ENCODE results near the gene RELN. TPM values are rescaled to one million over a fixed set of nuclear protein-coding genes. Genes with fewer than 3 reads are reported as not detected.

The RELN gene
- total RNA-seq, 1 experiment from 2014 or later, result 8.0 TPM

DNA sequence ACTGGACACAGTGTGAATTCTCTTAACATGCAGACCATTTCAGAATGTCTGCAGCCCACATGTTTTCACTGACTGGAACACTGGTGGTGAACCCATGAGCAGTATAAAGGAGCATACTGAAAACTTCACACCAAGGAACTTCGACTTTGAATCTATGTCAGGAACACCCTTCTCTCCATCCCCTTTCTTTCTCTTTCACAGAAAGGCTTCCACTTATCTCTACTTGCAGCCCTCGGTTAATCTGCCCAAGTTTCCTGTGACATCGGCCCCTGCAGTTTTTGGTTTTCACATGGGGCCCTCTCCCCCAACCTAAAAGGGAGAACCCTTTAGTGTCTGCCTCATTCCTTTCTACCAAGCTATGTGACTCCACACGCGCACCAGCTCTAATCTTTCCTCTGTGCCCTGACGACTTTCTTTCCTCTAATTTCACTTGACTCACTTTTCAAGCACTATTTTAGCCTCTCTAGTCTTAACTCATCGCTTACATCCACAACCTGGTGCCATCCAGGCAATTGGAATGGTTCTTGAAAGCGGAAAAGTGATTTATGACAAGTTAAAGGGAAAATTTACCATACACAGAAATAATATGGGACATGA is 70.1 kb downstream of the RELN start:
- BruUV-seq (replicated peaks), result no TSS peak
- no peak overlapping the region for H2AFZ ChIP-seq (ENCODE audit: low read length)
- H3K4me3 ChIP-seq (ENCODE audit: low read length), result no peak overlapping the region
- POLR2A ChIA-PET (ENCODE audit: unreplicated experiment), result no interaction called here
- intact Hi-C loops (cut with micrococcal nuclease), result no loop called here
- no peak overlapping the region for H3K4me2 ChIP-seq (ENCODE audit: low read length)
- no peaks in the 10 kb centered on the region for H3K9me3 ChIP-seq (ENCODE audit: low read length)
- ATAC-seq (no peak), DNase-seq (no peak)
- H4K20me1 ChIP-seq (ENCODE audit: low read length), result no peaks in the 10 kb centered on the region
- no peaks in the 10 kb centered on the region for H3F3A ChIP-seq (ENCODE audit: low read length, unreplicated experiment)
- no peak overlapping the region for H3K9ac ChIP-seq (ENCODE audit: low read length)
- H3K79me2 ChIP-seq (ENCODE audit: low read length), result no peaks in the 10 kb centered on the region
- no peaks in the 10 kb centered on the region for H3K4me1 ChIP-seq (ENCODE audit: insufficient read depth, low read length)
- no peaks in the 10 kb centered on the region for H3K9me2 ChIP-seq (replicated peaks; ENCODE audit: low read length)
- H3K27me3 ChIP-seq (ENCODE audit: low read length), result peaks cover 5% of the 10 kb centered on the region
- H3K36me3 ChIP-seq (ENCODE audit: low read depth, low read length), result no peaks in the 10 kb centered on the region
- no peak overlapping the region for H3K27ac ChIP-seq (ENCODE audit: low read length)
- CTCF ChIA-PET, result no interaction called here
- TF ChIP-seq EZH2 (IDR thresholded peaks at IDR 0.05; ENCODE audit: low read length, unreplicated experiment) (no peak), EZH2phosphoT487 (IDR thresholded peaks at IDR 0.05; ENCODE audit: borderline replicate concordance, low read length) (no peak)
- TF ChIP-seq, protein P1, sequence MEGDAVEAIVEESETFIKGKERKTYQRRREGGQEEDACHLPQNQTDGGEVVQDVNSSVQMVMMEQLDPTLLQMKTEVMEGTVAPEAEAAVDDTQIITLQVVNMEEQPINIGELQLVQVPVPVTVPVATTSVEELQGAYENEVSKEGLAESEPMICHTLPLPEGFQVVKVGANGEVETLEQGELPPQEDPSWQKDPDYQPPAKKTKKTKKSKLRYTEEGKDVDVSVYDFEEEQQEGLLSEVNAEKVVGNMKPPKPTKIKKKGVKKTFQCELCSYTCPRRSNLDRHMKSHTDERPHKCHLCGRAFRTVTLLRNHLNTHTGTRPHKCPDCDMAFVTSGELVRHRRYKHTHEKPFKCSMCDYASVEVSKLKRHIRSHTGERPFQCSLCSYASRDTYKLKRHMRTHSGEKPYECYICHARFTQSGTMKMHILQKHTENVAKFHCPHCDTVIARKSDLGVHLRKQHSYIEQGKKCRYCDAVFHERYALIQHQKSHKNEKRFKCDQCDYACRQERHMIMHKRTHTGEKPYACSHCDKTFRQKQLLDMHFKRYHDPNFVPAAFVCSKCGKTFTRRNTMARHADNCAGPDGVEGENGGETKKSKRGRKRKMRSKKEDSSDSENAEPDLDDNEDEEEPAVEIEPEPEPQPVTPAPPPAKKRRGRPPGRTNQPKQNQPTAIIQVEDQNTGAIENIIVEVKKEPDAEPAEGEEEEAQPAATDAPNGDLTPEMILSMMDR (conservative IDR thresholded peaks at IDR 0.05; ENCODE audit: low read depth, low read length), result no peak

DNA sequence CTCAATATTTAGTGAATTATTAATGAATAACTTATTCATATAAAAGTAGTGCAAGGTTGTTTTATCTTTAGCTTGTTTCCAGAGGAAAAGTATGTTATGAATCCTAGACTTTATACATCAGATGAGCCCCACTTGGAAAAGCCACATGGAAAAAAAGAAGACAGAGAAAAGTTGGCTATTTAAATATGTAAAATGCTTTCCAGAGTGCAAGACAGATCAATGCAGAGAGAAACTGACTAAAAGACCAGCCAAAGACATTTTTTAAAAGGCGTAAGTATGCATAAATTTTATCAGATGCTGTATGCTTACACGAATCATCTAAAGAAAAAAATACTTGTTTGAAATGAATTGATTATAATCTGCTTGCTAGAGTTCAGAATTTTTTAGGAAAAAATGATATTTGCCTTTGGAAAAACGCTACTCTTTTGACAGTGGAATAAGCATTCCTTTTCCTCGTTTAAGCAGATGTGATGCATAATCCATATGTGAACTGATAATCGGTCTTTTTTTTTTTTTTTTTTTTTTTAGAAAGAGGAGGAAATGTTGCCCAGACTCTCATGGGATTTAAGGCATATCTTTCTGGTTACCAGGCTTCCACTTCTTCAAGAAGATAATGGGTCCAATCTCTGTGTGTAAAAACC is 70.7 kb downstream of the RELN start:
- Histone ChIP-seq H3K36me3 (ENCODE audit: low read depth, low read length) (no peaks in the 10 kb centered on the region), H3K4me3 (ENCODE audit: low read length) (no peak overlapping the region), H3F3A (ENCODE audit: low read length, unreplicated experiment) (no peaks in the 10 kb centered on the region), H3K9me3 (ENCODE audit: low read length) (no peaks in the 10 kb centered on the region), H3K27me3 (ENCODE audit: low read length) (peaks cover 5% of the 10 kb centered on the region), H3K4me1 (ENCODE audit: insufficient read depth, low read length) (no peaks in the 10 kb centered on the region), H3K9ac (ENCODE audit: low read length) (no peak overlapping the region), H3K79me2 (ENCODE audit: low read length) (no peaks in the 10 kb centered on the region), H4K20me1 (ENCODE audit: low read length) (no peaks in the 10 kb centered on the region), H2AFZ (ENCODE audit: low read length) (no peak overlapping the region), H3K4me2 (ENCODE audit: low read length) (no peak overlapping the region), H3K9me2 (replicated peaks; ENCODE audit: low read length) (no peaks in the 10 kb centered on the region), H3K27ac (ENCODE audit: low read length) (no peak overlapping the region)
- intact Hi-C loops (cut with micrococcal nuclease), result no loop called here
- ChIA-PET POLR2A (ENCODE audit: unreplicated experiment) (no interaction called here), CTCF (no interaction called here)
- TF ChIP-seq EZH2phosphoT487 (IDR thresholded peaks at IDR 0.05; ENCODE audit: borderline replicate concordance, low read length), result no peak
- no peak for TF ChIP-seq EZH2 (IDR thresholded peaks at IDR 0.05; ENCODE audit: low read length, unreplicated experiment)
- TF ChIP-seq, protein P1 (conservative IDR thresholded peaks at IDR 0.05; ENCODE audit: low read depth, low read length), result no peak
- DNase-seq (no peak), ATAC-seq (no peak)
- no TSS peak for BruUV-seq (replicated peaks)

- Histone ChIP-seq H2AFZ (ENCODE audit: low read length) (no peak overlapping the region), H3F3A (ENCODE audit: low read length, unreplicated experiment) (no peaks in the 10 kb centered on the region), H4K20me1 (ENCODE audit: low read length) (no peaks in the 10 kb centered on the region), H3K79me2 (ENCODE audit: low read length) (no peaks in the 10 kb centered on the region), H3K9ac (ENCODE audit: low read length) (no peak overlapping the region), H3K9me2 (replicated peaks; ENCODE audit: low read length) (no peaks in the 10 kb centered on the region), H3K4me3 (ENCODE audit: low read length) (no peak overlapping the region), H3K4me1 (ENCODE audit: insufficient read depth, low read length) (no peaks in the 10 kb centered on the region), H3K4me2 (ENCODE audit: low read length) (no peak overlapping the region), H3K27me3 (ENCODE audit: low read length) (peaks cover 5% of the 10 kb centered on the region; the same call in 1 of the 2 replicates), H3K27ac (ENCODE audit: low read length) (no peak overlapping the region), H3K9me3 (ENCODE audit: low read length) (no peaks in the 10 kb centered on the region), H3K36me3 (ENCODE audit: low read depth, low read length) (no peaks in the 10 kb centered on the region)
- no TSS peak for BruUV-seq (replicated peaks)
- ChIA-PET POLR2A (ENCODE audit: unreplicated experiment) (no interaction called here), CTCF (no interaction called here)
- intact Hi-C loops (cut with micrococcal nuclease), result no loop called here
- no peak for TF ChIP-seq EZH2phosphoT487 (IDR thresholded peaks at IDR 0.05; ENCODE audit: borderline replicate concordance, low read length)
- TF ChIP-seq, protein P1 (conservative IDR thresholded peaks at IDR 0.05; ENCODE audit: low read depth, low read length), result no peak
- no peak for TF ChIP-seq EZH2 (IDR thresholded peaks at IDR 0.05; ENCODE audit: low read length, unreplicated experiment)
- peak; percentile 49 for DNase-seq
- ATAC-seq, result peak; percentile 89
Measured at GRCh38 chr7:103915680-103916357, 73.6 kb downstream of the RELN start.
